GM18519 (cell line): ENCODE measurements around the gene IL12RB1.
A peak's percentile ranks its signal among the peaks of the same experiment; 100 is the strongest.
"Not testable (repeated sequence)": the region's sequence is repeated elsewhere in the genome, so short reads cannot be mapped to it uniquely, and the experiment has no call there.

ENCODE experiments used
- ATAC-seq: cut with Tn5 transposase; IDR thresholded peaks from one replicate; pipeline ENCODE4 v1.9.1; 2021; ENCODE audit warnings: mild to moderate bottlenecking, moderate library complexity; ENCODE audit not compliant: unreplicated experiment, low FRiP score

The IL12RB1 gene

DNA sequence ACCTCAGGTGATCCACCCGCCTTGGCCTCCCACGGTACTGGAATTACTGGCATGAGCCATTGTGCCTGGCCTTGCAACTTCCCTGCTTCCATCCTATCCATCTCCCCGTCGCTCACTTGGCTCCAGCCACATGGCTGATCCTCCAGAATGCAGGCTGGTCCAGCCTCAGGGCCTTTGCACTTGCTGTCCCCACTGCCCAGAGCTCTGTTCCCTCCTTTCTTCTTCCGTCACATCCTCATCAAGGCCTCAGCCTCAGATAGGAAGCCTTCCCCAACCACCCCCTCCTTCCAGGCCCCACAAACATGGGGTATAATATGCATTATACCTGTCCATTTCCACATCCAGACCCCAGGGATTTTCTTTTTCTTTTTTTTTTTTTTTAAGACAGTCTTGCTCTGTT lies 27.1 kb upstream of the IL12RB1 start:
- ATAC-seq, result no peak

DNA sequence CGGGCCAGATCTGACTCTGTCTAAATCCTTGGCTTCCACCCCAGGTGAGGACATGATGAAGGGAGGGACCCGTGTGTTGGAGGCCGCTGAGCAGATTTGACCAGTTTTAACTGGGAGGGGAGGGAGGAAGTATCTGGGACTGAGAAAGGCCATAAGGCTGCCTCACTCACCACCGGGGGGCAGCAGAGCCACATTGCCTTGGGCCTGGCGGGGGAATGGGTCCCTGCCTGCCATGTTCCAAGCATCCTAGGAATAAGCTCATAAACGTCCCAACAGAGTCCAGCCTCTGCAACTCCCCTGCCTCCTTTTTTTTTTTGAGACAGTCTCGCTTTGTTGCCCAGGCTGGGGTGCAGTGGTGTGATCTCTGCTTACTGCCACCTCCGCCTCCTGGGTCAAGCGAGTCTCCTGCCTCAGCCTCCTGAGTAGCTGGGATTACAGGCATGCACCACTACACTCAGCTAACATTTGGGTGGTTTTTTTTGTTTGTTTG lies 26.3 kb upstream of the IL12RB1 start:
- ATAC-seq, result no peak

DNA sequence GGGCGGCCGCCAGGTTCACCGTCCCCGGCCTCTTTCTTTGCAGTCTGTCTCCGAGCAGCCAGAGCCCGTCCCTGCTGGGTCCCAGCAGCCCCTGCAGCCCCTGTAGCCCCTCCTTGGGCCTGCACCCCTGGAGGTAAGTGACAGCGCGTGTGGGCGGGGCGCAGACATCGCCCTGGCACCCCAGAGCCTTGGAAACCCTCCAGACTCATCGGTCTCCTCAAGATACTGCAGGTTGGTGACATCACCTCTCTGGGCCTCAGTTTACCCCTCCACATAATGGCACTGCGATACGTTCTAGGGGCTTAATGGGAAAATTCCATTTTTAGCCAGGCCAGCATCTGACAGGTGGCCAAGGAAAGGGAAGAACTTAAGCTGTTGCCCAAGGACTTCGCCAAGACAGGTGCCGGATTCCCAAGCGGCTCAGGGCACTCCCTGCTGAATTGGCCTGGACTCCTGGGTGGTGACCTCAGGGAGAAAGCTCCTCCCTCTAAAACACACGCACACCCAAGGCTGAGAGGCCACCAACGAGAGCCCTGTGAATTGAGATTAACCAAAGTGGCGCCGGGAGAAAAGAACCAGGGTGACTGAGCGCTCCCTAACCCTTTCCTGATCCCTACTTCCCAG lies 24.0 kb upstream of the IL12RB1 start:
- ATAC-seq, result no peak

DNA sequence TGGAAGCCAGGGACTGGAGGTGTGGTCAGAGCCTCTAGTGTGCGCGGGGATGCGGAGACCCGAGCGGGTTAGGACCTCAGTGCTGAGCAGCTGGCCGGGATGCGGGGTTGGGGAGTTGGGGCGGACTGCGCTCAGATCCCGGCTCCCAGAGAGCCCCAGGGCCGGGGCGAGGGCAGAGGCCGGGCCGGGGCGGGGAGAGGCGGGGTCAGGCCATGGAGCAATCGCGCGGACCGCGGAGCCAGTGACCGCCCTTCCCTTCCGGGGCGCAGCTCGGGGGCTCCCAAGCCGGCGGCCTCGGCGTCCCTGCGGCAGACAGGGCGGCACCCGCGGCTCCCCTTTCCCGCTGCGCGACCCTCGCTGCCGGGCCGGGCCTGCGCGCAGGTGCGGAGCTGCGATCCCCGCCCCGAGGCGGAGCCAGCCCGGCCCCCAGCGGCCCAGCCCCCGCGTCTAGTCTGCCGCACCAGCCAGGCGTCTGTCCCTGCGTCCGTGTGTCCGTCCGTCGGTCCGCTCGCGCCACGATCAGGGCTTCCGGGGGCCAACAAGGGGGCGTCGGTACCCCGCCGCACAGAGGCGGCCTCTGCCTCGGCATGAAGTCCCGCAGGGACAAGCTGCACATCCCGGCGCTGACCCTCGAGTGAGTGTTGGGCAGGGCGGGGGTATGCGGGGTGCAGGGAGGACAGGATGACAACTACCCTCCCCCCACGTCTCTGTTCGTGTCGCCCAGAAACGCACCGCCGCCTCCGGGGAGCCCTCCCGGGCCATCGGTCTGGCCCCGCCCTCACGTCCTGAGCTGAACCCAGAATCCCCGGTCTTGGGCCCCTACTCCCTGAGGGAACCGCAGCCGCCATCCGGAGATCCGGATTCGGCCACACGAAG lies 23.2 kb upstream of the IL12RB1 start:
- ATAC-seq, result no peak

- no peak for ATAC-seq
These were observed 22.6 kb upstream of the IL12RB1 start for GRCh38 chr19:18109341-18109732.

DNA sequence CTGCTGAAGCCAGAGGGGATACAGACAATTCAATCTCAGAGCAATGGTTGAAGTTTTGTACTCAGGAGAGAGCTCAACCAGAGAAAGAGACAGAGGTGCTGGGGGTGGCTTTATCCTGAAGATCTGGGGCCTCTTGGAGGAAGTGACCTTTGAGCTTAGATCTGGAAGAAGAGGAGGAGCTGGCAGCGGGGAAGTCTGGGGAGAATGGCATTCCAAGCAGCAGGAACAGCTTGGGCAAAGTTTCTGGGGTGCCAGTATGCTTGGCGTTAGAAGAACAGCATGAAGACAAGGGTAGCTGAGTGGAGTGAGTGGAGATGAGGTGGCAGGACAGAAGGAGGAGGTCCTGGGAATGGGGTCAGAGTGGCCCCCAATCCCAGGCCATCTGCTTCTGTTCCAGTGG lies 22.2 kb upstream of the IL12RB1 start:
- ATAC-seq, result no peak

GRCh38 chr19:18107235-18107634 lies 20.5 kb upstream of the IL12RB1 start:
- ATAC-seq, result no peak

DNA sequence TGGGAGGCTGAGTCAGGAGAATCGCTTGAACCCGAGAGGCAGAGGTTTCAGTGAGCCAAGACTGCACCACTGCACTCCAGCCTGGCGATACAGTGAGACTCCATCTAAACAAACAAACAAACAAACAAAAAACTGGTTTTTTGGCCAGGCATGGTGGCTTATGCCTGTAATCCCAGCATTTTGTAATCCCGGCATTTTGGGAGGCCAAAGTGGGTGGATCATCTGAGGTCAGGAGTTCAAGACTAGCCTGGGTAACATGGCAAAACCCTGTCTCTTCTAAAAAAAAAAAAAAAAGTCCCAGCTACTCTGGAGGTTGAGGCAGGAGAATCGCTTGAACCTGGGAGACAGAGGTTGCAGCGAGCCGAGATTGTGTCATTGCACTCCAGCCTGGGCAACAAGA lies 18.5 kb upstream of the IL12RB1 start:
- not testable (repeated sequence) for ATAC-seq

- no peak for ATAC-seq
These were observed 18.0 kb upstream of the IL12RB1 start for GRCh38 chr19:18104793-18105131.

GRCh38 chr19:18102916-18103542 lies 16.3 kb upstream of the IL12RB1 start:
- no peak for ATAC-seq

- ATAC-seq, result no peak
These were observed 14.5 kb upstream of the IL12RB1 start for GRCh38 chr19:18101268-18101667.

DNA sequence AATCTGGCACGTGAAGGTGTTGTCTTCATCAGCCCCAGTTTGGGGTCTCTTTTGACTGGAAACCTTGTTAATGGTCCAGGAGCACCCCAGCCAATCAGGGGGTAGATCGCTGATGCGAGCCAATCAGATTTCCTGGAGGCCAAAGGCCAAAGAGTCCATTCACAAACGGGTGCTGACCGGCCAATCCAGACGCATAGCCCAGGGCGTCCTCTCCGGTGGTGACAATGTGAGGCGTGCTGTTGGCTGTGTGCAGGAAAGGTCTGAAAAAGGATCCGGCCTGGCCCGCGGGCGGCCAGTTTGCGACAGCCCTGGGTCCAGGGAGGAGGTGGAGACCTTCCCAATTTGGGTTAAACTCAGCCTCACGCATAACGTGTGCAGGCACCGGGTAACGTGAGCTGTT lies 14.0 kb upstream of the IL12RB1 start:
- ATAC-seq, result no peak

DNA sequence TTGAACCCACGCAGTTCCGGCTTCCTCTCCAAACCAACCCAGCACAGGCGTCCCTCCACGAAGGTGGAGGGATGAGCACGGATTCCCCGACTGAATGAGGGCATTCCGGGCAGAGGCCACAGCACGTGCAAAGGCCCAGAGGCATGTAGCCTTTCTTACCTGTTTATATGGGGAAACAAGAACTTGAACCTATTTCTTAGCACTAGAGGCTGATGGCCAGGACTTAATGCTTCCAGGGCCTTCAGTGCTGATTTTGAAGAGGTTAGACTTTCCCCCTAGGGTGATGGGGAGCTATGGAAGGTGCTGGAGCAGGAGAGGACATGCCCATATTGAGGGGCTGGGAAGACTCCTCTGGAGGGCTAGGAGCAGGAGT lies 12.9 kb upstream of the IL12RB1 start:
- no peak for ATAC-seq

- no peak for ATAC-seq
These were observed 12.3 kb upstream of the IL12RB1 start for GRCh38 chr19:18098891-18099622.

DNA sequence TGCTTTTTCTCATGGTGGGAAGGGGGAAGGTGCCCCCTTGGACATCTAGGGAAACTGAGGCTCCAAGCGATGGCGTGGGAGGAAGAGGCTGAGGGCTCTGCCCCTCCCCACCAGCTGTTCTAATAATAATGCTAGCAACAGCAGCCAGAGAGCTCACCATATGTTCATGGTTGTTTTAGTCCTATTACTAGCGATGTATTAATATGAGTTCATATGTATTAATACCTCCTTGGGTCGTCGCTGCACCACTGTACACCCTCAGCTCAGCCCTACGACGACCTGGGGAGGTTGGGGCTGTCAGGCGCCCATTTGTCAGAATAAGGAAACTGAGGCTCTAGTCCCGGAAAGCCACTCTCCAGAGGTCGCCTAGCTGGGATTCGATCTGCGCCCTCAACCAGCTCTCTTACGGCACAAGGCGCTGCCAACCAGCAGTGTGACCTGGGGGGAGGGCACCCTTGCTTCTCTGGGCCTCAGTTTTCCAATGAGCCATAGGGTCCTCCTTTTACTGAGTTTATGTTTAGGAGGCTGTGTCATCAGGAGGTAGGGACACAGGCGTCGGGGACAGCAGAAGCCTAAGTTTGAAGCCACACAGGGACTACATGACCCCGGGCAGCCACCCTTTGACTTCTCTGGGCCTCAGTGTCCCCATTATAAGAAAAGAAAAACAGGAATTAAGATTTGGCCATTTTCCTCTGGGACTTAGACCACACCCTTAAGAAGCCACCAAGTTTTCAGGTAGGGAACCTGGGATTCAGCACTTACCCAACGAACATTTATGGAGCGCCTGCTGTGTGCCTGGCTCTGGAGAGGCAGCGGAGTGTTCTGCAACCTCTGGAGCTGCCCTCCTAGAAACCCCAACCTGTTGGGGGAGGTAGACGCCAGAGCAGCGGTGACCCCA lies 11.5 kb upstream of the IL12RB1 start:
- ATAC-seq, result no peak

DNA sequence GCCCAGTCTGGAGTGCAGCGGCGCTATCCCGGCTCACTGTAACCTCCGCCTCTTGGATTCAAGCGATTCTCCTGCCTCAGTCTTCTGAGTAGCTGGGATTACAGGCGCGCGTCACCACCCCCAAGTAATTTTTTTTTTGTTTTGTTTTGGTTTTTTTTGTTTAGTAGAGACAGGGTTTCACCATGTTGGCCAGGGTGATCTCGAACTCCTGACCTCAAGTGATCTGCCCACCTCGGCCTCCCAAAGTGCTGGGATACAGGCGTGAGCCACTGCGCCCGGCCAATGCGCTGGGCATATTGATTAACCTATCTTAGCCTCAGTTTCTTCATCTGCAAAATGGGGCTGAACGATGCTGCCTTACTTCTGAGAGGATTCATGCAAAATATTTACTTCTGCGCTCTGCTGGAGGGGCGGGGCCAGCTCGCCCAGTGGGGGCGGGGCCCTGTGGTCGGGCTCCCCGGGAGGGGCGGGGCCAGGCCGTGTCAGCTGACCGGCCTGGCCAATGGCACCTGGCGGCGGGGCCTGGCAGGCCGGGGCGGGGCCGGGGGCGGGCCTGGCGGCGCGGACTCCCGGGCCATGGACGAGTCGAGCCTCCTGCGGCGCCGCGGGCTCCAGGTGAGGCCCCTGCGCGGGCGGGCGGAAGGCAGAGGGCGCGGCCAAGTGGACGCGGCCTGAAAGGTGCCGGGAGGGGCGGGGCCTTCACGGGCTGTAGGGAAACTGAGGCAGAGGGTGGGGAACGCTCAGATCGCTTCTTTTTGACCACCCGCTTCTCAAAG lies 10.7 kb upstream of the IL12RB1 start, which contains the start of gene MAST3:
TSS of gene MAST3 (plus strand) at position 562 of the 776 bp plus-strand sequence. CDS start at position 577, 15 bp downstream.
- peak; percentile 54 for ATAC-seq

- no peak for ATAC-seq
These were observed 9.5 kb upstream of the IL12RB1 start for GRCh38 chr19:18096258-18096657.

DNA sequence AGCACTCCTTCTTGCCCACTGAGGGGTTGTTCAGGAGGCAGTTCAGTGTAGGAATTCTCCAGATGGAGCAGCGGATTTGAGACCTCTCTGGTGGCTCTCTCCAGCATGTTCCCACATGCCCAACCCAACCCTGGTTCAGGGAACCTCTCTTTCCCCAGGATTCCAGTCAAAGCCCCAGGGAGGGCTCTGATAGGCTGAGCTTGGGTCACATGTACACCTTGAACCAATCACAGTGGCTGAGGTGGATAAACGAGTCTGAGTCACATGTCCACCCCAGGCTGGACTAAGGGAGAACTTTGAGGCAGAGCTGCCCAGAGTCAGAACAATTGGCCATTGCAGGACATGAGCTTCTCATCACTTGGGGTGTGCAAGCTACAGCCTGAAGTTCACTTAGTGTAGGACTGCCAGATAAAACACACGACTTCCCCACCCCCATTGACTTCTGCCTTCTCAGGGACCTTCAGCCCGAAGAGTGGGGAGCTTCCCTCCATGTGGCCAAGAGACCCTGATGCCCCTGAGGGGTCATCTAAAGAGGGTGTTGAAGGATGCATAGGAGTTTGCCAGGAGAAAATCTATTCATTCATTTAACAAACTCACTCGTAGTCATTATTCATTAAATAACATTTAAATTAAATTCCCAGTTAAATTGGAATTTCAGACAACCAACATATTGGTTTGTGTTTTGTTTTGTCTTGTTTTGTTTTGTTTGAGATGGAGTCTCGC lies 6.9 kb upstream of the IL12RB1 start:
- no peak for ATAC-seq
